Activated T-helper 2 cell treated with anti-CD3 and anti-CD28 coated beads, Interferon-gamma antibody, Interleukin-2, Interleukin-4, amounts not matched to agents 10 μg/mL and 5 μg/mL and 100 μg/mL, durations not matched to agents 14 hours and 24 hours and 36 hours (primary cell): ENCODE measurements around the gene FAAP100. TPM values are rescaled to one million over a fixed set of nuclear protein-coding genes. Genes with fewer than 3 reads are reported as not detected.

Source experiments
- DNase-seq: peaks from one replicate; pipeline ENCODE4 v3.0.0; 2021; ENCODE audit warnings: low spot score
- H3K27ac Mint-ChIP-seq: one replicate; pipeline ENCODE4 v1.8.0; 2021; ENCODE audit warnings: mixed read lengths
- H3K27me3 Mint-ChIP-seq: one replicate; pipeline ENCODE4 v1.8.0; 2021; ENCODE audit warnings: low read depth, mixed read lengths
- H3K36me3 Mint-ChIP-seq: one replicate; pipeline ENCODE4 v1.8.0; 2021; ENCODE audit warnings: low read depth, mixed read lengths
- H3K4me1 Mint-ChIP-seq: one replicate; pipeline ENCODE4 v1.8.0; 2021; ENCODE audit warnings: low read depth, mixed read lengths
- H3K4me3 Mint-ChIP-seq: one replicate; pipeline ENCODE4 v1.8.0; 2021; ENCODE audit warnings: low read depth, mild to moderate bottlenecking, moderate library complexity, mixed read lengths
- H3K9me3 Mint-ChIP-seq: one replicate; pipeline ENCODE4 v1.8.0; 2021; ENCODE audit warnings: mixed read lengths
- intact Hi-C: fragments of 100-400 bp; cut with micrococcal nuclease; formaldehyde crosslinking; loops from one replicate; pipeline ENCODE4 v1.15.1; 2023
- total RNA-seq: library from RNA; stranded (reverse); gene quantifications from 2 replicates; pipeline ENCODE4 v1.2.3, GENCODE V29; 2022

FAAP100 gene
- total RNA-seq, 1 donor from 2014 or later = 64.4 TPM

DNA sequence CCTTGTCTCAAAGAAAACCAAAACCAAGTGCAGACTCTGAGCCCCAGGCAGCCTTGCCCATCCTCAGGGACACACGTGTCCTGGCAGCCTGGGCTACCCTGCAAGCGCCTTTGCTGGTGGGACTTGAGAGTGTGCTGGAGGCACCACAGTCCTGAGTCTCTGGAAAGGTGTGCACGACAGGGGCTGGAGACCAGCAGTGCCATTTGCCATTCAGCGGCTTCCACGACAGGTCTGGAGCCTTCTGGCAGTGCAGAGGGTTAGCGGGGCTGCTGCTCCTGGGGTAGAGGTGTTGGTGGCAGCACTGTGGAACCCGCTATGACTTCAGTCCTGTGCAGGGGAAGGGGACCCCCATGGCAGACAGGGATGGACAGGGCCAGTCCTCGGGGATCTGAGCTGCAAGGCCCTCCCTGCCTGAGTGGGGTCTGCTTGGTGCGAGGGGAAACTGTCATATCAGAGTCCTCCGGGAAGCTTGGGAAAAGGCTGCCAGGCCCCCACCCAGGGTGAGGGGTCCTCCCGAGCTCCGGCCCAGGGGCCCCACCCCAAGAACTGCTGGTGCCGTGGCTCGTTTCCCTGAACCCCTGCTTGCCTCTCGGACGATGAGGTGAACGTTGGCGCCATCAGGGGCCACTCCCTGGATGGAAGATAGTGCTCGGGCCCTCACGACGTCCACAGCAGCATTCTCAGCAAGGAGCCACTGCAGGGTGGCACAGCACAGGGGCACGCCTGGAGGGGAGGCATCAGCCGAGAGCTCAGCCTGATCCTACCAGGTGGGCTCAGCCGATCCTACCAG, 6.8 kb downstream of the FAAP100 start:
- Mint-ChIP-seq H3K27me3 (no peaks in the 10 kb centered on the region), H3K36me3 (peaks cover 35% of the 10 kb centered on the region), H3K4me3 (no peak overlapping the region)

DNA sequence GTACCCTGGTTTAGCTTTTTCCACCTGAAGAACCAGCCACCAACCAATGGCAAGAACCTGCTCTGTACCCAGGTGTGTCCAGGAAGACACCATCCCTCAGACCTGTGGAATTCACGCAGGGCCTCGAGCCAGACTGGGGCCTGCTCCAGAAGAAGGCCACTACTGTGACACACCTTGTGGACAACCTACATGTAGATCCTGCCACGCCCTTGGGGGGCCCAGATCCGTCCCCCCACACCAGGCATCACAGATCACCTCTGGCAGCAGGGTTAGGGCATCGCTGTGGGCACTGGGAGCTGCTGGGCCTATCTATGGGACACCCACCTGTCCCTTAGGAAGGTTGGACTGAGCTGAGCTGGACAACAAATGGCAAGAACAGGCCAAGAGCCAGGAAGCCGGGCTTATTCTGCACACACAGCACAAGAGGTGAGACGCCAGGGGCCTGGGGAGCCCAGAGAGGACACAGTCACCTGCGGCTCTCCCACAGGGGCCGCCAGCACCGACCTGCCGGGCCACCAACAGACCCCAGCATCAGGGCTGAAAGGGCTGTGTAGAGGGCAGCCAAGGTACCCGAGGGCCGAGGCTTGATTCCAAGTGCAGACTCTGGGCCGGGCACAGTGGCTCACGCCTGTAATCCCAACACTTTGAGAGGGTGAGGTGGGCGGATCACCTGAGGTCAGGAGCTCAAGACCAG, 7.7 kb downstream of the FAAP100 start:
- H3K4me3 Mint-ChIP-seq = no peak overlapping the region
- intact Hi-C loops = no loop called here
- no peaks in the 10 kb centered on the region for H3K4me1 Mint-ChIP-seq
- no peaks in the 10 kb centered on the region for H3K27me3 Mint-ChIP-seq
- H3K27ac Mint-ChIP-seq = no peak overlapping the region
- no peaks in the 10 kb centered on the region for H3K9me3 Mint-ChIP-seq
- peaks cover 25% of the 10 kb centered on the region for H3K36me3 Mint-ChIP-seq
- no peak for DNase-seq

More for the DNA sequence above, 6.8 kb downstream of the FAAP100 start:
- H3K27ac Mint-ChIP-seq = no peak overlapping the region
- DNase-seq = no peak
- intact Hi-C loops = no loop called here
- peaks cover 2% of the 10 kb centered on the region for H3K4me1 Mint-ChIP-seq
- no peaks in the 10 kb centered on the region for H3K9me3 Mint-ChIP-seq

DNA sequence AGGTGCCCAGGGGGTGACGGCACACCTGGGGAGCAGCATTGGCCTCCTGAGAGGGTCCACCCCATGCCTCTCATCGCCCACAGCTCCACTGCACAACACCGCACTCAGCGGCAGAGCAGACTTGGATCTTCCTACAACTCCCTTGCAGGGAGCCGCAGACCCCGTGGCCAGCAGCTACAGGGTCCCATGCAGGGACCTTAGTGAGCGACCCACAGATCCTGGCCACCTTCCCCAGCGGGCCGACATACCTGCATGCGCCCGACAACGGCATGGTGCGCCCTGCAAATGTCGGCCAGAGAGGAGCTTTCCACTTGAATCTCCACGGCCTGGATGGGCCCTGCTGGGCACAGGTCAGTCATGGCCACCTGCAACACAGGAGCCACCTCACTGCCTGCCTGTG, 8.4 kb downstream of the FAAP100 start:
- Mint-ChIP-seq H3K36me3 (peaks cover 21% of the 10 kb centered on the region), H3K27ac (no peak overlapping the region), H3K27me3 (no peaks in the 10 kb centered on the region), H3K4me3 (no peak overlapping the region), H3K4me1 (no peaks in the 10 kb centered on the region), H3K9me3 (no peaks in the 10 kb centered on the region)
- intact Hi-C loops = no loop called here
- no peak for DNase-seq

DNA sequence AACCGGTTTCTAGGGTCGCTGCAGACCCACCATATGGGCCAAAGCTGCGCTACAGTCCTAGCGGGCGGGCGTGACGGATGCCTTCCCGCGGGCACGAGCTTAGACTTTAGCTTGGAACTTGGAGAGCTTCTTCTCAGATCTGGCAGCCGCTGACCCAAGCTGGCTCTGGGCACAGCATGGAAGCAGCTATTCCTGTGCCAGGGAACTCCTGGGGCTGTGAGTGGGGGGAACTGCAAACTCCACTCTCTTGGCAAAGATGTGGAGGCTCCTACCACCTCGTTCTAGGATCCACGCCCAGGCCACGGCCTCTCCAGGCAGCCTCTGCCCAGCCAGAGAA, 8.8 kb downstream of the FAAP100 start:
- H3K27me3 Mint-ChIP-seq = no peaks in the 10 kb centered on the region
- H3K4me1 Mint-ChIP-seq = no peaks in the 10 kb centered on the region
- peaks cover 20% of the 10 kb centered on the region for H3K36me3 Mint-ChIP-seq
- intact Hi-C loops = no loop called here
- H3K9me3 Mint-ChIP-seq = no peaks in the 10 kb centered on the region
- no peak overlapping the region for H3K27ac Mint-ChIP-seq
- DNase-seq = no peak
- no peak overlapping the region for H3K4me3 Mint-ChIP-seq

DNA sequence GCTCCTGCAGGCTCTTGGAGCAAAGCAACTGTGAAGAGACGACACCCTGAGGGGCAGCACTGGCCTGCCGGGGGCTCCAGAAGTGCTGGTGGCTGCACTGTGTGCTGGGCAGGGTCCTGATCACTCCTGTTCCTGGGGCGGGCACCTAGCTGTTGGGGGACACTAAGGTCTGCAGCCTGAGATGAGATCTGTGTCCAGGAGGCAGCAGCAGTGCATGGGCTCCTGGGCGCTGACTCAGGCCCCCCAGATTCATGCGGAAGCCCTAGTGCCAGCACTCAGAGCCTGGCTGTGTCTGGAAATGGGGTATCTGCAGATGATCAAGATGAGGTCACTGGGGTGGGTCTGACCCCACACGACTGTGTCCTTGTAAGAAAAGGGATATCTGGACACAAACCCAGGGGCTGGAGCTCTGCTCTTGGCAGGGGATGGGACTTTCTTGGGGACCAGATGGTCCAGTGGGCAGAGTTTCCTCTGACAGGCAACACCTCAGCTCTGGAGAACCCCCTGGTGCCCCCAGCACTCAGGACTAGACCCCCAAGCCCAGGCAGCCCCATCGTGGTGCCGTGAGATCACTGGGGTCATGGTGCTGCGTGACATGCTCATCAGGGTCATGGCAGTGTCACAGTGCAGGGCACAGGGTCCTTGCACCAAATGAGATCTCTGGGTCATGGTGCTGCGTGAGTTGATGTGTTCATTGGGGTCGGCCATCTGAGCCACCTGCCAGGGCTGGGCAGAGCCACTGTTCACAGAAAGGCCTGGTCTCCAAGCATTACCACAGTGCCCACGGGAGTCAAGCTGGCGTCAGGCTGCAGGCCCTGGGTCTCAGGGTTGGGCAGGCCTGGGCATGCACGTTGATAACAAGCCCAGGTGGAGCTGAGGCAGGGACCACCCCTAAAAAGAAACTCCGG, 9.5 kb downstream of the FAAP100 start:
- Mint-ChIP-seq H3K9me3 (no peaks in the 10 kb centered on the region), H3K27ac (no peak overlapping the region), H3K36me3 (peaks cover 20% of the 10 kb centered on the region), H3K4me1 (no peaks in the 10 kb centered on the region), H3K27me3 (no peaks in the 10 kb centered on the region), H3K4me3 (no peak overlapping the region)
- DNase-seq = no peak
- intact Hi-C loops = no loop called here

DNA sequence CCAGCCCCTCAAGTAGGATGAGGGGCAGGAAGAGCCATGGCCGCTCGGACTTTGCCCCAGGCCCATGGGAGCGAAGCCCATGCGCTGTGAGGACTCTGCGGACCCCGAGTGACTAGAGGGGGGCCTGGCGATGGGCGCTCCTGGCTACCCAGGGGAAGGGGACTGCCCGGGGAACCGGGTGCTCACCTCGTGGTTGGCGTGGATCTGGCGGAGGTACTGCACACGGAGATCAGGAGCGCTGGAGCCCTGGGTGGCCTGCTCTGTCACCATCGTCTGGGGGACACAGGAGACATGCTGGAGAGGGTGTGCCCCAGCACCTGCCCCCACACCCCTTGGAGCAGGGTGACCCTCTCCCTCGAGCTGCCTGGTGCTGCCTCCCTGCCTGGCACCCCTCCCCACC, 11.0 kb downstream of the FAAP100 start:
- H3K9me3 Mint-ChIP-seq = no peaks in the 10 kb centered on the region
- no peak overlapping the region for H3K4me3 Mint-ChIP-seq
- H3K27me3 Mint-ChIP-seq = no peaks in the 10 kb centered on the region
- H3K36me3 Mint-ChIP-seq = peaks cover 18% of the 10 kb centered on the region
- intact Hi-C loops = no loop called here
- no peak for DNase-seq
- H3K27ac Mint-ChIP-seq = no peak overlapping the region
- no peaks in the 10 kb centered on the region for H3K4me1 Mint-ChIP-seq

DNA sequence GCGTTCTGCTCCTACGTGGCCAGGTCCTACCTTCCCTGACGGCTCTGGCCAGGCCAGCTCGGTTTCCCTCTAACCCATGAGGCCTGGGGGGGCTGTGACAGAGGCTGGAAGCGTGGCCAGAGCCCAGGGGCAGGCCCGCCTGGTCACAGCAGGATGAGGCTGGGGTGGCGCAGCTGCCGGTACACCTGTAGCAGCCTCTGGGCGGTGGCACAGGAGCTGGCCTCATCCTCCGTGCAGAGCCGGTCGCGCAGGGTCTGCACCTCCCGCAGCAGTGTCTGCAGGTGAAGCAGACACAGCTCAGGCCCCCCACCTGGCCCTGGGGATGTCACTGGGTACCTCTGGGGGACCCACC, 11.5 kb downstream of the FAAP100 start:
- intact Hi-C loops = no loop called here
- Mint-ChIP-seq H3K9me3 (no peaks in the 10 kb centered on the region), H3K4me1 (no peaks in the 10 kb centered on the region), H3K4me3 (no peak overlapping the region), H3K27ac (no peak overlapping the region), H3K27me3 (peaks cover 4% of the 10 kb centered on the region), H3K36me3 (peaks cover 16% of the 10 kb centered on the region)
- no peak for DNase-seq

DNA sequence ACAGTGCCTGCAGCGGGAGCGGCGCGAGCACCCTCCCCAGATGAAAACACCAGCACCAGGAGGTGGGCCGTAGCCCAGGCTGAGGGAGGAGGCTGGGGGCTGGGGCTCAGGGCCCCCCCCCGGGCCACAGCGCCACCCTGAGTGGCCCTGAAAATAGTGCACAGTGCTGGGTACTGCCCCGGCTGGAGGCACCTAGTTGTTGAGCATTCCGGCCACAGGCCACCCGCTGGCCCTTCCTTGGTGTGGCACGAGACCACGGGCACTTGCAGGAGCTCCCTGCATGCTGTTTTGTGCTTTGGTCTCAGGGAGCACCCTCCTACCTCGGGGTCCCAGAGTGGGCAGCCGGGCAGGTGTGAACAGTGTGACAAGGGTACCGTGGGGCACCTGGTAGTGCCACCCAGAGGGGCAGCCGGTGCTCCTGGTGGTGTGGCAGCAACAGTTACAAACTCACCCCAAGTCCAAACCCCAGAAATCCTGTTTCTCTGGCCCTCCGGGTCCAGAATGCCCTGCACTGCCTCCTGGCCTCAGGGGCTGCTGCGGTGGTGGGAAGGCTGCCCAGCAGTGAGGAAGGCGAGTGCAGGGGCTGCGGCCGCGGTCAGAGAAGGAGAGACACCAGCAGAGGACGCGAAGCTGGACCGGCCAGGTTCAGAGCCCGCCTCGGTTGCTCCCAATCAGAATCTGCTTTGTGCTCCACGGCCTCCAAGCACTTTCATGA, 12.0 kb downstream of the FAAP100 start:
- no peak overlapping the region for H3K27ac Mint-ChIP-seq
- no peaks in the 10 kb centered on the region for H3K9me3 Mint-ChIP-seq
- H3K36me3 Mint-ChIP-seq = peaks cover 16% of the 10 kb centered on the region
- DNase-seq = no peak
- no peaks in the 10 kb centered on the region for H3K4me1 Mint-ChIP-seq
- H3K27me3 Mint-ChIP-seq = peaks cover 6% of the 10 kb centered on the region
- H3K4me3 Mint-ChIP-seq = no peak overlapping the region
- intact Hi-C loops = no loop called here

DNA sequence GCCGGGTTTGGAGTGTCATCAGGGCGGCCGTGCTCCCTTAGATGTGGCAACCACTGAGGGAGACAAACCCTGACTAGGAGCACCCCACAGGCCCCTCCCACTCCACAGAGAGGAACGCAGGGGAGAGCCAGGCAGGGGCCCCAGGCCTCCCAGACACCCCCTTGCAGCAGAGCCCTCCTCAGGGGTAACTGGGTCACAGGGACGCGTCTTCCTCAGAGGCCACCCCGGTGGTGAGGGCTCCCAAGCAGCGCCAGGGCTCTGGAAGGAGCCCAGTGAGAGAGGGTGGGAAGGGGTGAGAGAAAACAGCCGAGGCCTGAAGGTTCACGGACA, 12.6 kb downstream of the FAAP100 start:
- Mint-ChIP-seq H3K27ac (no peak overlapping the region), H3K27me3 (peaks cover 6% of the 10 kb centered on the region), H3K36me3 (peaks cover 16% of the 10 kb centered on the region), H3K4me3 (no peak overlapping the region), H3K9me3 (no peaks in the 10 kb centered on the region), H3K4me1 (no peaks in the 10 kb centered on the region)
- no peak for DNase-seq
- intact Hi-C loops = no loop called here

DNA sequence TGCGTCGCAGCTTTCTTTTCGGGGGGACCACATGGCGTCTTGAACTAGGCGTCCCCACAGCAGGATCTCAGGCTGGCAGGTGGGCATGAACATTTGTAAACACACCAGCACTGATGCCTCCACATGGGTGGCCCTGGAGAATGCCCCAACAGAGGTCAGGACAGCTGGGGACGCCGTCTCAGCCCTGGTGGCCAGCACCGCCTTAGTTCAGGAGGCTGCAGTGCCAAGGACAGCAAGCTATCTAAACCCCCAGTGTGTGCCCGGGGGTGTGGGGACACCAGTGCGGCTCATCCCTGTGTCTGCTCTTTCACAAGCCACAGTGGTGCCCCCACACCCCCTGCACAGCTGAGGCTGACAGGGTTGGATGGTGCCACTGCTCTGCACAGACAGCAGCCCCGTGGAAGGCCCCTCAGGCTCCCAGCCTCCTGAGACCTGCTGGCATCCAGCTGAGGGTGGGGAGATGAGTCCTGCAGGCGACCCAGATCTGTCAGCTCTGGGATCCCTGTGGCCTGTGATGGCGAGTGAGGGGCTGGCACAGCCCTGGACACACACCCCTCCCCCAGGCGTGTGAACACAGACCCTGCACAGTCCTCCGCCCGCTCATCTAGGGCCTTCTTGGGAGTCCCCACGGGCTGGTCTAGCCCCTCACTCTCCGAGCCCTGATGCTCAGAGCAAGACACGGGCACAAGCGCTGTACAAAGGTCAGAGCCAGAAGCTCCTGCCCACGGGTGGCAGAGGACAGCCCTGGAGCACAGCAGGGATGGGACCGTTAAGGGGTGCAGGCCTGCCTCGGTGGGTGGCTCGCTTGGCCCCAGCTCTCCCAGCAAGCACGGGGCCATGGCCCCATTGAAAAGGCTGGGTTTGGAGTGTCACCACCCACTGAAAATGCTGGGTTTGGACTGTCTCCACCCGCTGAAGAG, 13.2 kb downstream of the FAAP100 start:
- H3K9me3 Mint-ChIP-seq = no peaks in the 10 kb centered on the region
- H3K27ac Mint-ChIP-seq = no peak overlapping the region
- H3K36me3 Mint-ChIP-seq = peaks cover 13% of the 10 kb centered on the region
- H3K27me3 Mint-ChIP-seq = peaks cover 6% of the 10 kb centered on the region
- no peak overlapping the region for H3K4me3 Mint-ChIP-seq
- no peaks in the 10 kb centered on the region for H3K4me1 Mint-ChIP-seq
- no peak for DNase-seq
- intact Hi-C loops = no loop called here

DNA sequence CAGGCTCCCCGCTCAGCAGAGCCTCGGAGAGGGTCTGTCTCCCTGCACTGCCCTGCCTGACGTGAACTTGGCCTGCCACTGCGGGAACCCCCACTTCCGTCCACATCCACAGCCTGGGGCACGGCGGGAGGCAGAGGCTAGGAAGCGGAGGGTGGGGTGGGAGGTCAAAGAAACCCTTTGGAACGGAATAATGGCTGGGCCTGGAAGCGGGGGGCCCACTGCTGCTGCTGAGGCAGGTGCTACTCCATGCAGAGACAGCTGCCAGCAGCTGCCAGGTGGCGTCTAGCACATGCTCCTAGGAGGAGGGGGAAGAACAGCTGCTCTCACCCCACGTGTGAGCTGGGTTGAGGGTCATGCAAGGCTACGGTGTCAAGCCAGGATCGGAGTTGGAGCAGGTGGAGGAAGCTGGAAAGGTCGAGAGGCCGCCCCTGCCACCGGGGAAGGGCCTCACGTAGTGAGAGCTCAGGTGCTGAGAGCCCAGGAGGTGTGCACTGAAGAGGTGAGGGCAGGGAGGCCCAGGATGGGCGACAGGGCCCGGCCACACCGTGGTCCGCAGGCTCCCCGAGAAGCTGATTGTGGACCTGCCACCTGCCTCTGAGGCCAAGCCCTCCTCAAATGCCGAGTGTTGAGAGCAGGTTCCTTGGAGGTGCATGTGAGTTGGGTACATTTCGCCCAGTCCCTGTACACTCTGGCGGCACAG, 14.1 kb downstream of the FAAP100 start:
- H3K36me3 Mint-ChIP-seq = peaks cover 13% of the 10 kb centered on the region
- no peak overlapping the region for H3K4me3 Mint-ChIP-seq
- H3K4me1 Mint-ChIP-seq = no peaks in the 10 kb centered on the region
- H3K27me3 Mint-ChIP-seq = peaks cover 6% of the 10 kb centered on the region
- intact Hi-C loops = no loop called here
- DNase-seq = no peak
- no peaks in the 10 kb centered on the region for H3K9me3 Mint-ChIP-seq
- no peak overlapping the region for H3K27ac Mint-ChIP-seq
